C4-2B (cell line): ENCODE data around the gene RIIAD1.

Source experiments
- ZFX ChIP-seq: fragments of 450-650 bp; IDR thresholded peaks from 2 replicates; pipeline ENCODE4 v1.6.1; 2017
- TF ChIP-seq, protein P1 (sequence below): fragments of 450-650 bp; conservative IDR thresholded peaks from 2 replicates; pipeline ENCODE4 v1.5.1; 2017; ENCODE audit warnings: mild to moderate bottlenecking

DNA sequence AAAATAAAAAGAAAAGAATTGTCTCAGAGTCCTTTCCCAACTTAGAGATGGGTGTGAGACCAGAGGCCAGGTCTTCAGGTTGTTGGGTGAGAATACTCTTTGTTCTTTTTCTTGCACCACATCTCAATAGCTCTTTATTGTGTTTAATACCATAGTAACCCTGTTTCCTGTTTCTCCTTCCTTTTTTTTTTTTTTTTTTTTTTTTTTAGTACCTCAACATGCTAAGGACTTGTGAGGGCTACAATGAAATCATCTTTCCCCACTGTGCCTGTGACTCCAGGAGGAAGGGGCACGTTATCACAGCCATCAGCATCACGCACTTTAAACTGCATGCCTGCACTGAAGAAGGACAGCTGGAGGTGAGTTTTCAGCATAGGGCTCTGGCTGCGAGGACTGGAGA lies 29.1 kb upstream of the RIIAD1 start:
- TF ChIP-seq, protein P1, sequence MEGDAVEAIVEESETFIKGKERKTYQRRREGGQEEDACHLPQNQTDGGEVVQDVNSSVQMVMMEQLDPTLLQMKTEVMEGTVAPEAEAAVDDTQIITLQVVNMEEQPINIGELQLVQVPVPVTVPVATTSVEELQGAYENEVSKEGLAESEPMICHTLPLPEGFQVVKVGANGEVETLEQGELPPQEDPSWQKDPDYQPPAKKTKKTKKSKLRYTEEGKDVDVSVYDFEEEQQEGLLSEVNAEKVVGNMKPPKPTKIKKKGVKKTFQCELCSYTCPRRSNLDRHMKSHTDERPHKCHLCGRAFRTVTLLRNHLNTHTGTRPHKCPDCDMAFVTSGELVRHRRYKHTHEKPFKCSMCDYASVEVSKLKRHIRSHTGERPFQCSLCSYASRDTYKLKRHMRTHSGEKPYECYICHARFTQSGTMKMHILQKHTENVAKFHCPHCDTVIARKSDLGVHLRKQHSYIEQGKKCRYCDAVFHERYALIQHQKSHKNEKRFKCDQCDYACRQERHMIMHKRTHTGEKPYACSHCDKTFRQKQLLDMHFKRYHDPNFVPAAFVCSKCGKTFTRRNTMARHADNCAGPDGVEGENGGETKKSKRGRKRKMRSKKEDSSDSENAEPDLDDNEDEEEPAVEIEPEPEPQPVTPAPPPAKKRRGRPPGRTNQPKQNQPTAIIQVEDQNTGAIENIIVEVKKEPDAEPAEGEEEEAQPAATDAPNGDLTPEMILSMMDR, result no peak
- no peak for TF ChIP-seq ZFX
